NB4 (cell line): ENCODE results near the gene PPP2R5C.

ENCODE experiments used
- POLR2A ChIP-seq: IDR thresholded peaks from 2 replicates; pipeline ENCODE4 v1.6.1; 2011; ENCODE audit warnings: mild to moderate bottlenecking; ENCODE audit not compliant: insufficient read length; ENCODE audit errors: extremely low read depth
- TF ChIP-seq, protein P1 (sequence below): IDR thresholded peaks from one replicate; pipeline ENCODE4 v1.5.1; 2012; ENCODE audit warnings: low read depth, low read length

GRCh38 chr14:101950100-101950499 is 188.6 kb downstream of the PPP2R5C start:
- TF ChIP-seq, protein P1, sequence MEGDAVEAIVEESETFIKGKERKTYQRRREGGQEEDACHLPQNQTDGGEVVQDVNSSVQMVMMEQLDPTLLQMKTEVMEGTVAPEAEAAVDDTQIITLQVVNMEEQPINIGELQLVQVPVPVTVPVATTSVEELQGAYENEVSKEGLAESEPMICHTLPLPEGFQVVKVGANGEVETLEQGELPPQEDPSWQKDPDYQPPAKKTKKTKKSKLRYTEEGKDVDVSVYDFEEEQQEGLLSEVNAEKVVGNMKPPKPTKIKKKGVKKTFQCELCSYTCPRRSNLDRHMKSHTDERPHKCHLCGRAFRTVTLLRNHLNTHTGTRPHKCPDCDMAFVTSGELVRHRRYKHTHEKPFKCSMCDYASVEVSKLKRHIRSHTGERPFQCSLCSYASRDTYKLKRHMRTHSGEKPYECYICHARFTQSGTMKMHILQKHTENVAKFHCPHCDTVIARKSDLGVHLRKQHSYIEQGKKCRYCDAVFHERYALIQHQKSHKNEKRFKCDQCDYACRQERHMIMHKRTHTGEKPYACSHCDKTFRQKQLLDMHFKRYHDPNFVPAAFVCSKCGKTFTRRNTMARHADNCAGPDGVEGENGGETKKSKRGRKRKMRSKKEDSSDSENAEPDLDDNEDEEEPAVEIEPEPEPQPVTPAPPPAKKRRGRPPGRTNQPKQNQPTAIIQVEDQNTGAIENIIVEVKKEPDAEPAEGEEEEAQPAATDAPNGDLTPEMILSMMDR, result no peak
- no peak for TF ChIP-seq POLR2A
